Kidney (tissue), 14 donors: ENCODE results near the gene S1PR5. TPM values are rescaled to one million over a fixed set of nuclear protein-coding genes. Genes with fewer than 3 reads are reported as not detected.

Experiments
- DNase-seq, 5 donors: peaks; one replicate each; pipeline ENCODE4 v3.0.0-alpha.2; 2013 to 2020
- FAIRE-seq: peaks from 2 replicates; lab custom pipeline; 2012; peaks lifted over from hg19 to GRCh38; lab: Jason Lieb, UNC
- H3K27ac ChIP-seq, 2 donors: one replicate each; pipeline ENCODE4 v1.7.0; 2013; ENCODE audit warnings: low read depth in 2 of 2, low read length in 2 of 2, inconsistent platforms in 1 of 2
- H3K27me3 ChIP-seq: one replicate; pipeline ENCODE4 v1.7.1; 2013; ENCODE audit warnings: low read length, inconsistent platforms; ENCODE audit not compliant: control insufficient read depth, insufficient read depth
- H3K36me3 ChIP-seq, 3 donors: one replicate each; pipeline versions ENCODE4 v1.7.0 to v1.7.1; 2013; ENCODE audit warnings: low read length in 3 of 3, control low read depth in 1 of 3, inconsistent platforms in 1 of 3; ENCODE audit not compliant: insufficient read depth in 3 of 3, control insufficient read depth in 2 of 3
- H3K4me1 ChIP-seq, 3 donors: one replicate each; pipeline versions ENCODE4 v1.7.0 to v1.7.1; 2013; ENCODE audit warnings: low read length in 3 of 3, inconsistent platforms in 1 of 3, low read depth in 1 of 3; ENCODE audit not compliant: control insufficient read depth in 2 of 3, insufficient read depth in 2 of 3
- H3K4me3 ChIP-seq, 3 donors: one replicate each; pipeline versions ENCODE4 v1.7.0 to v1.8.1; 2013; ENCODE audit warnings: low read length in 3 of 3, control low read depth in 1 of 3, inconsistent platforms in 1 of 3
- H3K9ac ChIP-seq, 3 donors: one replicate each; pipeline versions ENCODE4 v1.7.0 to v1.7.1; 2013; ENCODE audit warnings: low read length in 3 of 3, control low read depth in 1 of 3, inconsistent platforms in 1 of 3
- H3K9me3 ChIP-seq, 3 donors: one replicate each; pipeline versions ENCODE4 v1.7.0 to v1.7.1; 2013; ENCODE audit warnings: low read length in 3 of 3, control low read depth in 1 of 3, inconsistent platforms in 1 of 3; ENCODE audit not compliant: control insufficient read depth in 2 of 3, insufficient read depth in 1 of 3
- intact Hi-C: fragments of 100-400 bp; cut with DNase I; formaldehyde crosslinking; loops from one replicate; pipeline ENCODE4 v1.11.1; 2022
- polyA plus RNA-seq: library from polyadenylated mRNA; stranded (reverse); fragments of 350-450 nt; fragmentation: Illumina TruSeq; extraction: RNeasy Lipid Tissue Mini Kit (QIAGEN cat#74804); gene quantifications from one replicate; pipeline ENCODE4 v1.2.3, GENCODE V29; 2014; ENCODE audit warnings: low read depth, low replicate concordance; ENCODE audit not compliant: insufficient read depth
- total RNA-seq: library from RNA; stranded (reverse); fragmentation: NEBNext Ultra II Directional; extraction: Animal tissue kit (Norgen Biotek cat#: 25700); gene quantifications from one replicate; pipeline ENCODE4 v1.2.1, GENCODE V29; 2021
- TF ChIP-seq, protein P1 (sequence below): IDR thresholded peaks from 3 replicates; pipeline ENCODE4 v1.5.1; 2012; ENCODE audit warnings: mild to moderate bottlenecking, moderate library complexity, borderline replicate concordance; ENCODE audit not compliant: insufficient read depth; ENCODE audit errors: extremely low read depth
- donor health status: control.
- donor health status: control.
- donor health status: control.
- donor health status: control.
- donor health status: control.
- donor health status: DM: yes; HTN: yes; CAD: no.
- donor health status: Normal renal cell carcinoma (clear cell type).

The S1PR5 gene
- total and polyA plus RNA-seq, 2 donors from 2014 or later: 0.69 to 0.84 TPM

DNA sequence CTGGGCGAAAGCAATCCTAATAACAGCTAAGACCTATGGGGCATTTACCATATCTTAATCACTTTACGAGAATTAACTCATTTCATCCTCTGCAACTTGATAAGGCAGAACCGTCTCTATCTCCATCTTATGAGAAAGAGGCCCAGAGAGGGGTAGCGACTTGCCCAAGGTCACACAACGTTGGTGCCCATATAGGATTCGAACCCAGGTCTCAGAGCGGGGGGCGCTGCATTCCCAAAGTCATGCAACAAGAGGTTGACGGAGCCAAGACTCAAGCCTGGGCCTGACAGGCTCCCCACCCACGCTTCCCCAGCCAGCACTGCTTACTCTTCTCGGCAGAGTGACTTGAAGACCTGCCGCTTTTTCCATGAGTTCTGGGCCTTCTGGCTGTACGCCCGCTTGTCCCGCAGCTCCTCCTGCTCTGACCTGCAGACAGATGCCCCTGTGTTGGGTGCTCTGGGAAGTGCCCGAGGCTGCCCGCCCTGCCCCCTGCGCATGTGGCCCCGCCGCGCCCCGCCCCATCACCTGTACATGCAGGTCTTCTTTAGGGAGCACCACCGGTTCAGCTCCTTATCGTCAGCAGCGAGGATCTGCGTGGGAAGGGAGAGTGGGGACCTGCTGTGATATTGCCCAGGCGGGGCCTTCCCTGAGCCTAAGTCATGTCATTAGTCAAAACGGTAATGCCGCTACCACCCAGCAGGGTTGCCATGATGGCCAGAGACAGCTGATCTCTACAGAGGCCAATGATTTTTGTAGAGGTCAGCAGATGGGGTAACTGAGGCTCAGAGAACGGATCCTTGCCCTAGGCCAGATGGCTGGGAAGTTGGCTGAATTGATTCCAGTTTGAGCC lies 37.7 kb upstream of the S1PR5 start:
- DNase-seq (no peak), FAIRE-seq (no peak)
- no peak overlapping the region for H3K4me3 ChIP-seq
- H3K36me3 ChIP-seq: peaks cover 0 to 54% (median 22%) of the 10 kb centered on the region in 3 donors
- TF ChIP-seq, protein P1, sequence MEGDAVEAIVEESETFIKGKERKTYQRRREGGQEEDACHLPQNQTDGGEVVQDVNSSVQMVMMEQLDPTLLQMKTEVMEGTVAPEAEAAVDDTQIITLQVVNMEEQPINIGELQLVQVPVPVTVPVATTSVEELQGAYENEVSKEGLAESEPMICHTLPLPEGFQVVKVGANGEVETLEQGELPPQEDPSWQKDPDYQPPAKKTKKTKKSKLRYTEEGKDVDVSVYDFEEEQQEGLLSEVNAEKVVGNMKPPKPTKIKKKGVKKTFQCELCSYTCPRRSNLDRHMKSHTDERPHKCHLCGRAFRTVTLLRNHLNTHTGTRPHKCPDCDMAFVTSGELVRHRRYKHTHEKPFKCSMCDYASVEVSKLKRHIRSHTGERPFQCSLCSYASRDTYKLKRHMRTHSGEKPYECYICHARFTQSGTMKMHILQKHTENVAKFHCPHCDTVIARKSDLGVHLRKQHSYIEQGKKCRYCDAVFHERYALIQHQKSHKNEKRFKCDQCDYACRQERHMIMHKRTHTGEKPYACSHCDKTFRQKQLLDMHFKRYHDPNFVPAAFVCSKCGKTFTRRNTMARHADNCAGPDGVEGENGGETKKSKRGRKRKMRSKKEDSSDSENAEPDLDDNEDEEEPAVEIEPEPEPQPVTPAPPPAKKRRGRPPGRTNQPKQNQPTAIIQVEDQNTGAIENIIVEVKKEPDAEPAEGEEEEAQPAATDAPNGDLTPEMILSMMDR: no peak
- no peak overlapping the region for H3K9ac ChIP-seq
- no peaks in the 10 kb centered on the region for H3K4me1 ChIP-seq
- H3K27ac ChIP-seq: no peak overlapping the region
- no peaks in the 10 kb centered on the region for H3K27me3 ChIP-seq
- no peaks in the 10 kb centered on the region for H3K9me3 ChIP-seq
- intact Hi-C loops: no loop called here

DNA sequence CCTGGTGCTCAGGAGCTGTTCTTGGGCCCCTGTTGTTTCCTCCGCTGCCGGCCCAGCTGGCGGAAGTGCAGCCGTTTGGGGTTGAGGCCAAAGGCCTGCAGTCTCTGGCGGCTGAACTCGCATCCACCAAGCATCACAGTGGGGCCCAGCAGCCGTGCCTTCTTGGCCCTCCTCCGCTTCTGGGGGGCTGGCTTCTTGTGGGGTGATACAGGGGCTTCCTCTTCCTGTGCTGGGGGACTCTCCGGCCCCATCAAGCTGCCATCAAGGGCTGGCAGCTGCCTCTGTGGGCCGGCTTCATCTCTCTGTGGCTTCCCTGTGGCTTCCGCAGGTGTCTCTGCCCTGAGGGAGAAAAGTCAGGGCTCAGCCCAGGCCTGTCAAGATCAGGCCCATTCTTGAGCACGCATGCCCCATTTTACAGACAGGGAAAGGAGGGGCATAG lies 36.7 kb upstream of the S1PR5 start:
- DNase-seq (no peak), FAIRE-seq (no peak)
- Histone ChIP-seq H3K4me1 (no peaks in the 10 kb centered on the region), H3K27me3 (no peaks in the 10 kb centered on the region), H3K9ac (no peak overlapping the region), H3K9me3 (no peaks in the 10 kb centered on the region), H3K36me3 (peaks cover 0 to 49% (median 19%) of the 10 kb centered on the region in 3 donors), H3K27ac (no peak overlapping the region), H3K4me3 (no peak overlapping the region)
- intact Hi-C loops: no loop called here
- TF ChIP-seq, protein P1: no peak

DNA sequence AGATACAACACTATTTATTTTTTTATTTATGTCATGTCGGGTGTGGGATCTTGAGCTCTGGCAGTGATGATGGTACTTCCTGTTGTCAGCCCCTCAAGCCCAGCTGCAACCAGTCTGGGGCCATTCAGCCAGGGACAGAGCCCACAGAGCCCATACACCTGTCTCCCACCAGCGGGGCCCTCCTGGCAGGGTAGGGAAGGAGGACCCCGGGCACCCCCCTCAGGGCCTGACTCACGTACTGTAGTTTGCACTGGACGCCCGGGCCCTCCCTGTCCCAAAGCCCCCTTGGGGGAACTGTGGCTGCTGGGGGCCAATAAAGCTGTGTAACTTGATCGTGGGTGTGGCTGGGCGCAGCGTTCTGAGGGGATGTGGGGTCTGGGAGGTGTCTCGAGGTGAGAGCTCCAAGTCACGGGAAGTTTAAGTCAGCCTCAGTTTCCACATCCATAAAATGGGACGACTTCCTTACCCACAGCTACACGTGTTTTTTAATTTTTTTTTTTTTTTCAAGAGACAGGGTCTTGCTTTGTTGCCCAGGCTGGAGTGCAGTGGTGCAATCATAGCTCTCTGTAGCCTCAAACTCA lies 35.9 kb upstream of the S1PR5 start:
- FAIRE-seq (no peak), DNase-seq (no peak)
- no peak overlapping the region for H3K4me3 ChIP-seq
- H3K9me3 ChIP-seq: no peaks in the 10 kb centered on the region
- no peak overlapping the region for H3K9ac ChIP-seq
- H3K27ac ChIP-seq: no peak overlapping the region
- TF ChIP-seq, protein P1: no peak
- no peaks in the 10 kb centered on the region for H3K4me1 ChIP-seq
- H3K27me3 ChIP-seq: no peaks in the 10 kb centered on the region
- peaks cover 0 to 56% (median 25%) of the 10 kb centered on the region in 3 donors for H3K36me3 ChIP-seq
- intact Hi-C loops: no loop called here
